GM18505 (cell line): Measurements from ENCODE around the gene LHFPL2.
A peak's percentile ranks its signal among the peaks of the same experiment; 100 is the strongest.
"Not testable (repeated sequence)": the region's sequence is repeated elsewhere in the genome, so short reads cannot be mapped to it uniquely, and the experiment has no call there.

ENCODE experiments used
- ATAC-seq: cut with Tn5 transposase; IDR thresholded peaks from one replicate; pipeline ENCODE4 v1.9.1; 2021; ENCODE audit not compliant: unreplicated experiment
- POLR2A ChIP-seq: IDR thresholded peaks from 4 replicates; pipeline ENCODE4 v1.6.1; 2011; ENCODE audit warnings: borderline replicate concordance; ENCODE audit not compliant: insufficient read depth, insufficient read length; ENCODE audit errors: extremely low read depth

LHFPL2 gene

DNA sequence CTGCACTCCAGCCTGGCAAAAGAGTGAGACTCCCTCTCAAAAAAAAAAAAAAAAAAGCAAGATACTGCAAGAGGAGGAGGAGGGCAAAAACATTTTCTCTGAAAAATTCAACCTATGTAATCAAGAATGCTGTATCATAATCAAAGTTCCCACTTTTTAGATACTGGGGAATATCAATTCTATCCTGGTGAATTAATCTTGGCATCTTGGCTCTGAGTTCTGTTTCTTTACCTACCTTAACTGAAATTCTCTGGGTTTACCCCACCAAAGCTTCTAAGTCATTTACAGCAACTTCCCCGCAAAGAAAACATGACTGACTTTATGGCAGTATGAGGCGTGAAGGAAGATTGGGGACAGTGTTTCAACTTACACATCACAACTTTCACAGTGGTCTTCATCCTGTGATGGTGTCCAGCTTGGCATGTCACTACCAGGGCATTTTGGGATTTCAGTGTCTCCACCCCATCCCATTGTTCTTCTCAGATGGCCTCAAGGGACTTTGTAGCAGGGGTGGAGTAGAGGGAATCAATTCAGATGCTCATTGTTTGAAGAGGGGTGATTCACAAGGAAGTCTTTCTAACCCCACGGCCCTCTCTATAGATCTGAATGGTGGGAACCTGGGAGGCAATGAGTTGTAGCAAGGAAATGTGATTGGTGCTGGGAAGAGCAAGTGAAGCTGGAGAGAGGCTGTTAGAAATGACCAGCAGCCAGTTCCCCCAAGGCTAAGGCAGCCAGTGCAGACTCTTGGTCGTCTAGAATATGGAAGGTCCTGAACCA, 157.7 kb downstream of the LHFPL2 start:
- no peak for TF ChIP-seq POLR2A
- no peak for ATAC-seq

DNA sequence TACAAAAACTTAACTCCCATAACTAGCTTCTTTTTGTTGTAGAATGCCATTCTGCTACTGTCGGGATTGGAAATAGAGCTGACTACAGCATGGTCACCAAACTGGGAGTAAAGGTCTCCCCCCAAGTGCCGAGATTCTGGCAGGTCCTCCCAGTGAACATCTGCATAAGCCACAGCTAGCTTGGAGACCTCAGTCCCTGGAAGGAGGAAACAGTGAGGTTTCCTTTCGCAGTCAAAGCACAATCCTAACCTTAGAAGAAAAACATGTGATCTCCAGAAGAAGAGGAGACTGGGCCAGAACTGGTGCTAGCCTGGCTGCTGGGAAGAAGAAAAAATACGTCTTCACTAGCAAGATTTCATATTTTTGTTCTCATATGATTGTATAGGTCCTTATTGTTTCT, 160.7 kb downstream of the LHFPL2 start:
- TF ChIP-seq POLR2A, result no peak
- ATAC-seq, result no peak

DNA sequence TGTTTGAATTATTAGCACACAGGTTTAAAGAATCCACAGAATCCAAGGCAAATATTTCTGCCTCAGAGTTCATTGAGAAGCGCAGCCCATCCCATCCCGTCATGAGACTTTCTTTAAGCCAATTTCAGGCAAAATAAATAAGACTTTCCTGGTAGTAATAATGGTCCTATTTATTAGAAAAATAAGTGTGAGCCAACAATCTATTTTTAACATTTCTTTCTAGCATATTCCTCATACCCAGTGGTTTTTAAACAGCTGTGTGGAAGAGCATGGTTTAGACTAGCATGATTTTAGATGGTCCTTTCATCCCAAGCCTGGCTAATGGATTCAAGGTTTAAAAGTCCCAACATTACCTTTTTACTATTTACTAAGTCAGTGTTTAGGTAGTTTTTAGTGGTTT, 162.4 kb downstream of the LHFPL2 start:
- no peak for TF ChIP-seq POLR2A
- ATAC-seq, result no peak

GRCh38 chr5:78483809-78484521, 164.6 kb downstream of the LHFPL2 start:
- TF ChIP-seq POLR2A, result no peak
- ATAC-seq, result peak; percentile 91

GRCh38 chr5:78482948-78483347, 165.6 kb downstream of the LHFPL2 start:
- no peak for ATAC-seq
- no peak for TF ChIP-seq POLR2A

- ATAC-seq, result no peak
- TF ChIP-seq POLR2A, result no peak
Measured at GRCh38 chr5:78476795-78477194, 171.8 kb downstream of the LHFPL2 start.

- no peak for TF ChIP-seq POLR2A
- no peak for ATAC-seq
Measured at GRCh38 chr5:78475370-78475769, 173.2 kb downstream of the LHFPL2 start.

GRCh38 chr5:78473751-78474150, 174.8 kb downstream of the LHFPL2 start:
- TF ChIP-seq POLR2A, result no peak
- ATAC-seq, result no peak

- ATAC-seq, result no peak
- no peak for TF ChIP-seq POLR2A
Measured at GRCh38 chr5:78472469-78473106, 176.0 kb downstream of the LHFPL2 start.

DNA sequence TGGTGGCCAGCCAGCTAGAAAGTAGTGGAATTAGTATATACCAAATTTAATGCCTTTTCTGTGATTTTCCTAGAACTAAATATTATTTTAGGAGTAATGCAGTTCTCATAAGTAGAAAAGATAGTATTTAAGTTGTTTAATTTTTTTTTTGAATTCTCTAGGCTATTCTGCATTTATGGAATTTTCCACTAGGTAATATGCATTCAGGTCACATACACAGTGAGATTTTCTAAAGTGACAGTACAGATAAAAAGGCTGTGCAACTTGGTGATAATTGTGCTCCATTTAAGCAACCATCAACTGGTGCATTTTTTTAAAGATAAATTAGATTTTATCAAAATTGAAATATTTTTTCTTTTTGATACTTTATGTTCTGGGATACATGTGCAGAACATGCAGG, 176.7 kb downstream of the LHFPL2 start:
- ATAC-seq, result no peak
- TF ChIP-seq POLR2A, result no peak

- no peak for TF ChIP-seq POLR2A
- ATAC-seq, result no peak
Measured at GRCh38 chr5:78467752-78468357, 180.7 kb downstream of the LHFPL2 start.

- ATAC-seq, result no peak
- no peak for TF ChIP-seq POLR2A
Measured at GRCh38 chr5:78467140-78467539, 181.4 kb downstream of the LHFPL2 start.

- no peak for TF ChIP-seq POLR2A
- ATAC-seq, result no peak
Measured at GRCh38 chr5:78458843-78459242, 189.7 kb downstream of the LHFPL2 start.

- ATAC-seq, result not testable (repeated sequence)
Measured at GRCh38 chr5:78457507-78457906, 191.1 kb downstream of the LHFPL2 start.
